A549 (cell line): Measurements from ENCODE around the gene PDE7B. TPM values are rescaled to one million over a fixed set of nuclear protein-coding genes. Genes with fewer than 3 reads are reported as not detected.

Source experiments
- ATAC-seq, 2 experiments: fragments of 200-7000 bp in 1 of 2; fragments of >200 bp in 1 of 2; cut with Nextera tagmentation in 1 of 2; cut with Tn5 transposase in 1 of 2; 3 replicates each; pipeline versions ENCODE4 v1.8.0 to v1.9.1; 2018 to 2020; ENCODE audit warnings: mild to moderate bottlenecking in 1 of 2, moderate library complexity in 1 of 2
- CTCF ChIA-PET: fragments of 300-600 bp; sonication (Branson Sonifier 250); formaldehyde crosslinking; extraction: SDS; loops from one replicate; lab custom pipeline; 2021; ENCODE audit warnings: antibody characterized with exemption, inconsistent platforms; lab: Yijun Ruan, JAX
- POLR2A ChIA-PET: fragments of 350-600 bp; formaldehyde crosslinking; extraction: SDS; loops from one replicate; lab custom pipeline; 2021; ENCODE audit warnings: antibody characterized with exemption, inconsistent platforms; lab: Yijun Ruan, JAX
- DNase-seq, 2 experiments: peaks; one replicate each; pipeline versions ENCODE4 v3.0.0 to v3.0.0-alpha.2; 2011 to 2016; ENCODE audit warnings: low read depth in 1 of 2, low spot score in 1 of 2
- FAIRE-seq: peaks from 2 replicates; lab custom pipeline; 2011; peaks lifted over from hg19 to GRCh38; lab: Jason Lieb, UNC
- H3K27ac ChIP-seq, 2 experiments: fragments of >200 bp; sonication (Bioruptor Twin); formaldehyde crosslinking; 3 replicates each; pipeline ENCODE4 v1.5.1; 2016 to 2017
- H3K4me1 ChIP-seq: fragments of >200 bp; sonication (Bioruptor Twin); formaldehyde crosslinking; 3 replicates; pipeline ENCODE4 v1.6.1; 2016
- H3K4me2 ChIP-seq: fragments of >200 bp; sonication (Bioruptor Twin); formaldehyde crosslinking; 3 replicates; pipeline ENCODE4 v1.6.1; 2016
- H3K4me3 ChIP-seq: fragments of >200 bp; sonication (Bioruptor Twin); formaldehyde crosslinking; 3 replicates; pipeline ENCODE4 v1.5.1; 2016
- H3K9me3 ChIP-seq: fragments of >200 bp; sonication (Bioruptor Twin); formaldehyde crosslinking; 3 replicates; pipeline ENCODE4 v1.6.1; 2016
- ATOH8 ChIP-seq: fragments of 250-450 bp; sonication (Bioruptor Pico); IDR thresholded peaks from 2 replicates; pipeline ENCODE4 v1.5.0; 2020; ENCODE audit warnings: low read depth, mild to moderate bottlenecking, moderate library complexity
- CHD2 ChIP-seq: fragments of 150-350 bp; IDR thresholded peaks from 2 replicates; pipeline ENCODE4 v1.6.1; 2014; ENCODE audit warnings: low read length; ENCODE audit not compliant: partially characterized antibody
- CTCF ChIP-seq: fragments of >200 bp; sonication (Bioruptor Twin); formaldehyde crosslinking; IDR thresholded peaks from 3 replicates; pipeline ENCODE4 v1.5.1; 2016
- E2F6 ChIP-seq: IDR thresholded peaks from 2 replicates; pipeline ENCODE4 v1.6.1; 2012; ENCODE audit warnings: low read depth, borderline replicate concordance
- EHF ChIP-seq: fragments of 250-450 bp; sonication (Bioruptor Pico); IDR thresholded peaks from 2 replicates; pipeline ENCODE4 v1.5.0; 2020; ENCODE audit warnings: mild to moderate bottlenecking
- ELK1 ChIP-seq: fragments of 150-350 bp; IDR thresholded peaks from 2 replicates; pipeline ENCODE4 v1.6.1; 2014; ENCODE audit warnings: low read depth, mild to moderate bottlenecking, low read length
- EP300 ChIP-seq, 2 experiments: fragments of >200 bp; sonication (Bioruptor Twin); formaldehyde crosslinking; IDR thresholded peaks; 2 replicates in 1 of 2; 3 replicates in 1 of 2; pipeline ENCODE4 v1.6.1; 2016 to 2017
- ESRRA ChIP-seq: fragments of 150-350 bp; IDR thresholded peaks from 2 replicates; pipeline ENCODE4 v1.6.1; 2014; ENCODE audit warnings: mild to moderate bottlenecking, low read length, borderline replicate concordance
- FOSB ChIP-seq: fragments of 250-450 bp; sonication (Bioruptor Pico); IDR thresholded peaks from 2 replicates; pipeline ENCODE4 v1.5.0; 2020; ENCODE audit warnings: mild to moderate bottlenecking, moderate library complexity
- FOSL2 ChIP-seq, 2 experiments: fragments of 450-650 bp in 1 of 2; fragments of >200 bp in 1 of 2; sonication (Bioruptor Twin) in 1 of 2; formaldehyde crosslinking; IDR thresholded peaks; 2 replicates each; pipeline versions ENCODE4 v1.5.0 to v1.6.1; 2016 to 2020; ENCODE audit warnings: mild to moderate bottlenecking in 1 of 2, moderate library complexity in 1 of 2
- HOXA7 ChIP-seq: fragments of 250-450 bp; sonication (Bioruptor Pico); IDR thresholded peaks from 2 replicates; pipeline ENCODE4 v1.5.0; 2020; ENCODE audit warnings: mild to moderate bottlenecking, moderate library complexity
- HOXB5 ChIP-seq: fragments of 250-450 bp; sonication (Bioruptor Pico); IDR thresholded peaks from 2 replicates; pipeline ENCODE4 v1.5.0; 2020; ENCODE audit warnings: mild to moderate bottlenecking, moderate library complexity
- JUN ChIP-seq, 2 experiments: fragments of >200 bp; sonication (Bioruptor Twin); formaldehyde crosslinking; IDR thresholded peaks; 2 replicates in 1 of 2; 3 replicates in 1 of 2; pipeline ENCODE4 v1.6.1; 2016 to 2017
- KDM1A ChIP-seq: fragments of 200-600 bp; sonication (generic); IDR thresholded peaks from 2 replicates; pipeline ENCODE4 v1.6.1; 2016; ENCODE audit warnings: low read depth, mild to moderate bottlenecking
- NFE2L2 ChIP-seq: fragments of 150-350 bp; conservative IDR thresholded peaks from 2 replicates; pipeline ENCODE4 v1.6.1; 2014; ENCODE audit warnings: low read length
- POLR2A ChIP-seq: IDR thresholded peaks from 2 replicates; pipeline ENCODE4 v1.6.1; 2012; ENCODE audit warnings: mild to moderate bottlenecking, low read length
- POLR2AphosphoS2 ChIP-seq: conservative IDR thresholded peaks from 2 replicates; pipeline ENCODE4 v1.6.1; 2012; ENCODE audit warnings: low read length, improper control_type of control experiment, inconsistent platforms
- RAD21 ChIP-seq, 2 experiments: fragments of >200 bp in 1 of 2; sonication (Bioruptor Twin) in 1 of 2; formaldehyde crosslinking in 1 of 2; IDR thresholded peaks in 1 of 2; conservative IDR thresholded peaks in 1 of 2; 2 replicates in 1 of 2; 3 replicates in 1 of 2; pipeline ENCODE4 v1.6.1; 2012 to 2018; ENCODE audit warnings: inconsistent platforms in 1 of 2
- RCOR1 ChIP-seq: fragments of 150-350 bp; IDR thresholded peaks from 2 replicates; pipeline ENCODE4 v1.6.1; 2014; ENCODE audit warnings: antibody characterized with exemption, low read length, low read depth
- REST ChIP-seq: fragments of 200-600 bp; sonication (generic); IDR thresholded peaks from 2 replicates; pipeline ENCODE4 v1.6.1; 2016; ENCODE audit warnings: antibody characterized with exemption, mild to moderate bottlenecking, moderate library complexity
- WGBS: methylation state at CpG from one replicate; pipeline ENCODE4 v1.1.6; 2017; ENCODE audit errors: missing lambda C conversion rate; 5-methylcytosine and 5-hydroxymethylcytosine counted together
- polyA plus RNA-seq, 4 experiments: library from polyadenylated mRNA; depleted of rRNA in 3 of 4; stranded (reverse); fragments of >200 nt; fragmentation: RNase III in 1 of 4; extraction: RNeasy Plus Mini Kit Qiagen cat#74134 plus additional on column Dnase treatment in 1 of 4; gene quantifications; 2 replicates in 3 of 4; 3 replicates in 1 of 4; pipeline ENCODE4 v1.2.3, GENCODE V29; 2011 to 2017

The PDE7B gene
- polyA plus RNA-seq, 2 of the 4 experiments (the other 2 are of a cell fraction) = 6.6 to 13.8 TPM

- TF ChIP-seq REST (no peak), RAD21 (conservative IDR thresholded peaks at IDR 0.05 in 1 of 2, IDR thresholded peaks at IDR 0.05 in 1 of 2) (no peak), JUN (IDR thresholded peaks at IDR 0.05) (no peak), POLR2A (no peak), HOXB5 (no peak), KDM1A (no peak), FOSB (no peak)
Observed at GRCh38 chr6:136155191-136155590, 303.7 kb downstream of the PDE7B start (continued).

- ChIA-PET POLR2A (no interaction called here), CTCF (no interaction called here)
- TF ChIP-seq EP300 (IDR thresholded peaks at IDR 0.05) (no peak), EHF (CRISPR knock-in tag) (no peak), ESRRA (no peak), HOXA7 (CRISPR knock-in tag) (no peak), RCOR1 (no peak), CTCF (no peak), NFE2L2 (no peak), CHD2 (no peak), REST (no peak), FOSL2 (IDR thresholded peaks at IDR 0.05) (no peak), FOSL2 (CRISPR knock-in tag; IDR thresholded peaks at IDR 0.05) (no peak), ELK1 (no peak), FOSB (no peak), E2F6 (no peak), ATOH8 (CRISPR knock-in tag) (no peak), POLR2AphosphoS2 (no peak)
- DNase-seq (no peak), ATAC-seq (no peak), FAIRE-seq (no peak)
- H3K9me3 ChIP-seq = no peaks in the 10 kb centered on the region
- H3K4me3 ChIP-seq = no peak overlapping the region
- 98% methylated on average over 5 of the region's 5 CpGs for WGBS
- H3K4me2 ChIP-seq = no peak overlapping the region
- H3K4me1 ChIP-seq = no peaks in the 10 kb centered on the region
- H3K27ac ChIP-seq = no peak overlapping the region
Observed at GRCh38 chr6:136157743-136158142, 306.2 kb downstream of the PDE7B start.
